VCaP (cell line): ENCODE results near the gene TP53BP1.
A peak's percentile ranks its signal among the peaks of the same experiment; 100 is the strongest.

ENCODE experiments used
- H3K27ac ChIP-seq: fragments of 450-650 bp; 2 replicates; pipeline ENCODE4 v1.5.1; 2017
- CTCF ChIP-seq: fragments of 450-650 bp; conservative IDR thresholded peaks from 2 replicates; pipeline ENCODE4 v1.5.1; 2017; ENCODE audit warnings: mild to moderate bottlenecking, moderate library complexity

Gene TP53BP1

DNA sequence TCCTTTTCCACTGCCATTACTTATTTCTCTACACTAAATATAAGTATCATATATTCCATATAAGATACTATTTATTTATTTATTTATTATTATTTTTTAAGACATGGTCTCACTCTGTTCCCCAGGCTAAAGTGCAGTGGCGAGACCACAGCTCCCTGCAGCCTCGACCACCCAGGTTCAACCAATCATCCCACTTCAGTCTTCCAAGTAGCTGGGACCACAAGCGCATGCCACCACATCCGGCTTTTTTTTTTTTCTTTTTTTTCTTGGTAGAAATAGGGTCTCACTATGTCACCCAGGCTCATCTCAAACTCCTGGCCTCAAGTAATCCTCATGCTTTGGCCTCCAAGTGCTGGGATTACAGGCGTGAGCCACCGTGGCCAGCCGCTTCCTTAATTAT lies 56.6 kb downstream of the TP53BP1 start:
- no peak for TF ChIP-seq CTCF
- no peak overlapping the region for H3K27ac ChIP-seq

- no peak for TF ChIP-seq CTCF
- no peak overlapping the region for H3K27ac ChIP-seq
Measured at GRCh38 chr15:43434446-43434845, 58.5 kb downstream of the TP53BP1 start.

- TF ChIP-seq CTCF, result no peak
- no peak overlapping the region for H3K27ac ChIP-seq
Measured at GRCh38 chr15:43433661-43434303, 59.2 kb downstream of the TP53BP1 start.

DNA sequence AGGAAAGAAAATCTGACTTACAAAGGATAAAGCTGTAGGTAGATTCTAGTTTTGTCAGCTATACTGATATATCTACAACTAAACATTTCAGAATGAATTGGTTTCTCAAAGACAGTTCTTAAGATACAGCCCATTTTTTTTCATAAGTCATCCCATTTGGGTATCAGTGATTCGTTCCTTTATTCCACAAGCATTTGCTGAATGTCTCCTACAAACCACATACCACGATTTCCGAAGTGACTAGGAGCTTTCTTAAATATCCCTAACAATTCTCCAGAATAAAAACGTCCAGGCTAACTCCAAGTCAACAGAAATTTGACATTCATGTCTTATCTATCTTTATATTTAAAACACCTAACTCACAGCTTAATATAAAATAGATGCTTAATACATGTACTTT lies 59.8 kb downstream of the TP53BP1 start:
- TF ChIP-seq CTCF, result no peak

GRCh38 chr15:43429687-43430086 lies 63.3 kb downstream of the TP53BP1 start:
- no peak for TF ChIP-seq CTCF
- peak overlapping the region; percentile 13; the same call in 1 of the 2 replicates for H3K27ac ChIP-seq

More for the DNA sequence above, 59.8 kb downstream of the TP53BP1 start:
- no peak overlapping the region for H3K27ac ChIP-seq

- no peak overlapping the region for H3K27ac ChIP-seq
- TF ChIP-seq CTCF, result no peak
Measured at GRCh38 chr15:43423793-43424192, 69.2 kb downstream of the TP53BP1 start.

- H3K27ac ChIP-seq, result no peak overlapping the region
- TF ChIP-seq CTCF, result no peak
Measured at GRCh38 chr15:43420876-43421275, 72.1 kb downstream of the TP53BP1 start.
